OCI-LY1 (cell line): ENCODE data around the gene MBD1.

ENCODE experiments used
- H2AFZ ChIP-seq: fragments of 200-600 bp; sonication (generic), shearing (Covaris generic); 2 replicates; pipeline ENCODE4 v1.6.0; 2014; ENCODE audit warnings: antibody characterized with exemption, mild to moderate bottlenecking, low read length
- H3F3A ChIP-seq: fragments of 200-600 bp; sonication (generic), shearing (Covaris generic); 2 replicates; pipeline ENCODE4 v1.6.0; 2014; ENCODE audit warnings: mild to moderate bottlenecking, antibody characterized with exemption, low read length, moderate library complexity; ENCODE audit not compliant: insufficient read depth
- H3K27ac ChIP-seq: fragments of 200-600 bp; sonication (generic); 2 replicates; pipeline ENCODE4 v1.5.1; 2014; ENCODE audit warnings: low read length, mixed run types, mild to moderate bottlenecking, low read depth; ENCODE audit not compliant: poor library complexity, severe bottlenecking
- H3K27me3 ChIP-seq: fragments of 200-600 bp; sonication (generic); 2 replicates; pipeline ENCODE4 v1.6.0; 2014; ENCODE audit warnings: antibody characterized with exemption, mild to moderate bottlenecking, low read length, moderate library complexity; ENCODE audit not compliant: insufficient read depth
- H3K36me3 ChIP-seq: fragments of 200-600 bp; sonication (generic); 2 replicates; pipeline ENCODE4 v1.6.1; 2014; ENCODE audit warnings: mild to moderate bottlenecking, antibody characterized with exemption, low read length, moderate library complexity, mixed read lengths; ENCODE audit not compliant: insufficient read depth
- H3K4me1 ChIP-seq: fragments of 200-600 bp; sonication (generic); 2 replicates; pipeline ENCODE4 v1.5.1; 2014; ENCODE audit warnings: mild to moderate bottlenecking, low read length, moderate library complexity; ENCODE audit not compliant: insufficient read depth, severe bottlenecking
- H3K4me2 ChIP-seq: fragments of 200-600 bp; sonication (generic), shearing (Covaris generic); 2 replicates; pipeline ENCODE4 v1.6.1; 2014; ENCODE audit warnings: low read length
- H3K4me3 ChIP-seq: fragments of 200-600 bp; sonication (generic); 2 replicates; pipeline ENCODE4 v1.5.1; 2014; ENCODE audit warnings: low read length, low read depth, mild to moderate bottlenecking, mixed read lengths; ENCODE audit not compliant: poor library complexity, severe bottlenecking
- H3K79me2 ChIP-seq: fragments of 200-600 bp; shearing (Covaris generic); 2 replicates; pipeline ENCODE4 v1.6.1; 2016; ENCODE audit warnings: mixed run types, low read length, mixed read lengths; ENCODE audit not compliant: insufficient read depth
- H3K9ac ChIP-seq: fragments of 200-600 bp; sonication (generic), shearing (Covaris generic); 2 replicates; pipeline ENCODE4 v1.6.1; 2014; ENCODE audit warnings: mild to moderate bottlenecking, low read length, mixed read lengths
- H3K9me2 ChIP-seq: fragments of 200-600 bp; sonication (generic), shearing (Covaris generic); 2 replicates; pipeline ENCODE4 v1.6.1; 2014; ENCODE audit warnings: low read depth, mild to moderate bottlenecking, low read length, mixed read lengths
- H3K9me3 ChIP-seq: fragments of 200-600 bp; shearing (Covaris generic); 2 replicates; pipeline ENCODE4 v1.6.1; 2014; ENCODE audit warnings: low read length, mixed read lengths
- H4K20me1 ChIP-seq: fragments of 200-600 bp; sonication (generic), shearing (Covaris generic); 2 replicates; pipeline ENCODE4 v1.6.0; 2016; ENCODE audit warnings: mild to moderate bottlenecking, low read length; ENCODE audit not compliant: insufficient read depth
- CTCF ChIP-seq: fragments of 200-600 bp; sonication (generic), shearing (Covaris generic); IDR thresholded peaks from 2 replicates; pipeline ENCODE4 v1.5.1; 2017; ENCODE audit warnings: mild to moderate bottlenecking, antibody characterized with exemption, low read length, moderate library complexity, mixed read lengths
- EZH2 ChIP-seq: fragments of 200-600 bp; sonication (generic), shearing (Covaris generic); IDR thresholded peaks from 2 replicates; pipeline ENCODE4 v1.8.0; 2017; ENCODE audit warnings: borderline replicate concordance, mixed run types, mild to moderate bottlenecking, antibody characterized with exemption, low read length, moderate library complexity, mixed read lengths

MBD1 gene

GRCh38 chr18:50273203-50274043, 7.9 kb downstream of the MBD1 start:
- no peak overlapping the region for H3K4me3 ChIP-seq
- no peak overlapping the region for H2AFZ ChIP-seq
- no peak overlapping the region for H3K4me2 ChIP-seq
- no peak for TF ChIP-seq EZH2
- no peak for TF ChIP-seq CTCF
- H3K4me1 ChIP-seq: no peaks in the 10 kb centered on the region
- no peaks in the 10 kb centered on the region for H3K79me2 ChIP-seq
- no peaks in the 10 kb centered on the region for H4K20me1 ChIP-seq
- no peaks in the 10 kb centered on the region for H3F3A ChIP-seq
- H3K9me2 ChIP-seq: no peaks in the 10 kb centered on the region
- no peaks in the 10 kb centered on the region for H3K9me3 ChIP-seq
- no peaks in the 10 kb centered on the region for H3K27me3 ChIP-seq
- H3K9ac ChIP-seq: no peak overlapping the region
- peaks cover 96% of the 10 kb centered on the region for H3K36me3 ChIP-seq
- no peak overlapping the region for H3K27ac ChIP-seq

GRCh38 chr18:50272568-50272967, 8.8 kb downstream of the MBD1 start:
- Histone ChIP-seq H3K9ac (no peak overlapping the region), H3K4me3 (no peak overlapping the region), H3K27ac (no peak overlapping the region), H2AFZ (no peak overlapping the region), H3F3A (no peaks in the 10 kb centered on the region), H3K79me2 (no peaks in the 10 kb centered on the region), H4K20me1 (no peaks in the 10 kb centered on the region), H3K36me3 (peaks cover 94% of the 10 kb centered on the region), H3K27me3 (no peaks in the 10 kb centered on the region), H3K9me2 (no peaks in the 10 kb centered on the region), H3K9me3 (no peaks in the 10 kb centered on the region), H3K4me1 (no peaks in the 10 kb centered on the region), H3K4me2 (no peak overlapping the region)
- TF ChIP-seq CTCF: no peak
- TF ChIP-seq EZH2: no peak

GRCh38 chr18:50268022-50268747, 13.1 kb downstream of the MBD1 start:
- no peaks in the 10 kb centered on the region for H3K9me3 ChIP-seq
- H4K20me1 ChIP-seq: no peaks in the 10 kb centered on the region
- H3K27ac ChIP-seq: no peak overlapping the region
- no peak overlapping the region for H2AFZ ChIP-seq
- no peaks in the 10 kb centered on the region for H3K27me3 ChIP-seq
- H3K4me2 ChIP-seq: no peak overlapping the region
- peaks cover 12% of the 10 kb centered on the region for H3K4me1 ChIP-seq
- no peak overlapping the region for H3K4me3 ChIP-seq
- H3K9ac ChIP-seq: no peak overlapping the region
- TF ChIP-seq CTCF: peak; percentile 36; the same call in 1 of the 2 replicates
- TF ChIP-seq EZH2: no peak
- H3K79me2 ChIP-seq: no peaks in the 10 kb centered on the region
- peaks cover 54% of the 10 kb centered on the region for H3K36me3 ChIP-seq
- H3K9me2 ChIP-seq: no peaks in the 10 kb centered on the region
- no peaks in the 10 kb centered on the region for H3F3A ChIP-seq
